Upper lobe of left lung (tissue), 4 donors: ENCODE measurements around the gene VMAC.

Experiments used
- EP300 ChIP-seq, 4 donors: sonication (generic); formaldehyde crosslinking; IDR thresholded peaks; one replicate each; pipeline ENCODE4 v1.5.1; 2017; ENCODE audit warnings: antibody characterized with exemption in 4 of 4, control low read depth in 2 of 4
- POLR2A ChIP-seq, 4 donors: fragments of 450-650 bp; IDR thresholded peaks; one replicate each; pipeline ENCODE4 v1.5.1; 2016 to 2017; ENCODE audit warnings: antibody characterized with exemption in 4 of 4, mild to moderate bottlenecking in 2 of 4
- POLR2AphosphoS5 ChIP-seq, 2 donors: sonication (generic); formaldehyde crosslinking; IDR thresholded peaks; one replicate each; pipeline ENCODE4 v1.5.1; 2017; ENCODE audit warnings: antibody characterized with exemption in 2 of 2
- TF ChIP-seq, protein P1 (sequence below), 6 experiments: fragments of 450-650 bp in 4 of 6; fragments of 200-600 bp in 2 of 6; sonication (generic) in 2 of 6; IDR thresholded peaks; one replicate each; pipeline ENCODE4 v1.5.1; 2016 to 2019; ENCODE audit warnings: antibody characterized with exemption in 6 of 6

DNA sequence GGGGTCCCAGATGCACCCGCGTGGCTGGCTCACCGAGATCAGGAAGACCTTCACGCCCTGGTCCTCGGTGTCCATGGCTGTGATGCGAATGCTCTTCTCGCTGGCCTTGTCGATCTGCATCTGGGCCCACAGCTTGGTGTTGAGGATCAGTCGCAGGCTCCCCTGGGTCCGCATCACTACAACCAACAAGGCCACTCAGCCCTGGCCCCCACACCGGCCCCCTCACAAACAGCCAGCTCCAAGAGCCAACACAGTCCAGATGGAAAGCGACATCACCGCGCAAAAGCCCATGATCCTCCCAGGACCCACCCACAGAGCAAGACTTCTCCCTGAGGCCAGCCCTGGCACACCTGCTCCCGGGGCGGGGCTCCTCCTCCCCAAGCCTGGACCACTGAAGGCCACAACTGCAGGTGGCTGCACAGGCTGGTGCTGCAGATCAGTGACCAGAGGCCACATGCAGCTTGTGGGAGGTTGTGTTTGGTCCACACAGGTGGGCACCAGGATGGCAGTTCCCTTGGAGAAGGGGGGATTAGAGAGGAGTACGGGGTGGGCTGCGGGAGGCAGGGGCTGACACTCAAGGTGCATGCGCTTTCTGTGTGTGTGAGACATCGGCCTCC, 13.9 kb downstream of the VMAC start:
- TF ChIP-seq POLR2A (IDR thresholded peaks at IDR 0.05) (no peak), POLR2AphosphoS5 (IDR thresholded peaks at IDR 0.05) (no peak), EP300 (IDR thresholded peaks at IDR 0.05) (no peak)
- TF ChIP-seq, protein P1, sequence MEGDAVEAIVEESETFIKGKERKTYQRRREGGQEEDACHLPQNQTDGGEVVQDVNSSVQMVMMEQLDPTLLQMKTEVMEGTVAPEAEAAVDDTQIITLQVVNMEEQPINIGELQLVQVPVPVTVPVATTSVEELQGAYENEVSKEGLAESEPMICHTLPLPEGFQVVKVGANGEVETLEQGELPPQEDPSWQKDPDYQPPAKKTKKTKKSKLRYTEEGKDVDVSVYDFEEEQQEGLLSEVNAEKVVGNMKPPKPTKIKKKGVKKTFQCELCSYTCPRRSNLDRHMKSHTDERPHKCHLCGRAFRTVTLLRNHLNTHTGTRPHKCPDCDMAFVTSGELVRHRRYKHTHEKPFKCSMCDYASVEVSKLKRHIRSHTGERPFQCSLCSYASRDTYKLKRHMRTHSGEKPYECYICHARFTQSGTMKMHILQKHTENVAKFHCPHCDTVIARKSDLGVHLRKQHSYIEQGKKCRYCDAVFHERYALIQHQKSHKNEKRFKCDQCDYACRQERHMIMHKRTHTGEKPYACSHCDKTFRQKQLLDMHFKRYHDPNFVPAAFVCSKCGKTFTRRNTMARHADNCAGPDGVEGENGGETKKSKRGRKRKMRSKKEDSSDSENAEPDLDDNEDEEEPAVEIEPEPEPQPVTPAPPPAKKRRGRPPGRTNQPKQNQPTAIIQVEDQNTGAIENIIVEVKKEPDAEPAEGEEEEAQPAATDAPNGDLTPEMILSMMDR (IDR thresholded peaks at IDR 0.05), result no peak
